GM23248 (cell line): ENCODE results near the gene NPY.

Experiments
- EZH2 ChIP-seq: fragments of 200-600 bp; sonication (generic); IDR thresholded peaks from 2 replicates; pipeline ENCODE4 v1.6.1; 2018; ENCODE audit warnings: antibody characterized with exemption, mild to moderate bottlenecking; ENCODE audit not compliant: insufficient read depth, poor library complexity, severe bottlenecking
- EZH2phosphoT487 ChIP-seq: fragments of 200-600 bp; sonication (generic); IDR thresholded peaks from 2 replicates; pipeline ENCODE4 v1.6.1; 2018; ENCODE audit warnings: antibody characterized with exemption, moderate library complexity, mild to moderate bottlenecking, low read depth; ENCODE audit not compliant: insufficient read depth

- TF ChIP-seq EZH2 (no peak), EZH2phosphoT487 (no peak)
Measured at GRCh38 chr7:24299192-24299591, 15.2 kb downstream of the NPY start.
